Glutamatergic neuron (in vitro differentiated cells): ENCODE results near the gene PRKCE. TPM values are rescaled to one million over a fixed set of nuclear protein-coding genes. Genes with fewer than 3 reads are reported as not detected.

Experiments used
- DNase-seq: peaks from one replicate; pipeline ENCODE4 v3.0.0; 2022
- H3K27ac Mint-ChIP-seq: one replicate; pipeline ENCODE4 v1.8.0; 2020; ENCODE audit warnings: mild to moderate bottlenecking, mixed read lengths, inconsistent platforms; ENCODE audit not compliant: unreplicated experiment
- H3K27me3 Mint-ChIP-seq: one replicate; pipeline ENCODE4 v1.8.0; 2020; ENCODE audit warnings: mild to moderate bottlenecking, moderate library complexity, mixed read lengths, inconsistent platforms; ENCODE audit not compliant: unreplicated experiment
- H3K36me3 Mint-ChIP-seq: one replicate; pipeline ENCODE4 v1.8.0; 2020; ENCODE audit warnings: mild to moderate bottlenecking, mixed read lengths, inconsistent platforms; ENCODE audit not compliant: unreplicated experiment
- H3K4me1 Mint-ChIP-seq: one replicate; pipeline ENCODE4 v1.8.0; 2020; ENCODE audit warnings: mild to moderate bottlenecking, low read depth, mixed read lengths, inconsistent platforms; ENCODE audit not compliant: unreplicated experiment
- H3K4me3 Mint-ChIP-seq: one replicate; pipeline ENCODE4 v1.8.0; 2020; ENCODE audit warnings: mild to moderate bottlenecking, mixed read lengths, inconsistent platforms; ENCODE audit not compliant: unreplicated experiment
- H3K9me3 Mint-ChIP-seq: one replicate; pipeline ENCODE4 v1.8.0; 2020; ENCODE audit warnings: mild to moderate bottlenecking, moderate library complexity, mixed read lengths, inconsistent platforms; ENCODE audit not compliant: unreplicated experiment
- CTCF ChIP-seq: fragments of 200-600 bp; sonication (generic); IDR thresholded peaks from one replicate; pipeline ENCODE4 v1.5.0; 2021; ENCODE audit not compliant: partially characterized antibody, unreplicated experiment
- total RNA-seq: library from RNA; stranded (reverse); fragmentation: NEBNext Ultra II Directional; extraction: Animal tissue kit (Norgen Biotek cat#: 25700); gene quantifications from one replicate; pipeline ENCODE4 v1.2.1, GENCODE V29; 2021; ENCODE audit not compliant: unreplicated experiment

The PRKCE gene
- total RNA-seq, 1 donor from 2014 or later = 74.8 TPM

GRCh38 chr2:46136481-46136880 is 485.0 kb downstream of the PRKCE start:
- TF ChIP-seq CTCF = no peak
- H3K36me3 Mint-ChIP-seq = peaks cover 11% of the 10 kb centered on the region
- H3K4me3 Mint-ChIP-seq = no peak overlapping the region
- H3K27ac Mint-ChIP-seq = no peak overlapping the region
- peaks cover 4% of the 10 kb centered on the region for H3K9me3 Mint-ChIP-seq
- H3K4me1 Mint-ChIP-seq = peaks cover 2% of the 10 kb centered on the region
- no peak for DNase-seq
- peaks cover 3% of the 10 kb centered on the region for H3K27me3 Mint-ChIP-seq

- Mint-ChIP-seq H3K4me1 (peaks cover 2% of the 10 kb centered on the region), H3K36me3 (peaks cover 10% of the 10 kb centered on the region), H3K27me3 (peaks cover 3% of the 10 kb centered on the region), H3K27ac (no peak overlapping the region), H3K4me3 (no peak overlapping the region), H3K9me3 (peaks cover 4% of the 10 kb centered on the region)
- no peak for DNase-seq
- TF ChIP-seq CTCF = no peak
Measured at GRCh38 chr2:46136953-46137352, 485.5 kb downstream of the PRKCE start.

- Mint-ChIP-seq H3K27ac (no peak overlapping the region), H3K4me1 (no peaks in the 10 kb centered on the region), H3K36me3 (peaks cover 9% of the 10 kb centered on the region), H3K4me3 (no peak overlapping the region), H3K27me3 (peaks cover 6% of the 10 kb centered on the region), H3K9me3 (peaks cover 2% of the 10 kb centered on the region)
- TF ChIP-seq CTCF = no peak
- no peak for DNase-seq
Measured at GRCh38 chr2:46142546-46143428, 491.3 kb downstream of the PRKCE start.

- no peak for DNase-seq
- no peak overlapping the region for H3K27ac Mint-ChIP-seq
Measured at GRCh38 chr2:46143429-46144132, 492.1 kb downstream of the PRKCE start.

More at GRCh38 chr2:46143429-46144132, 492.1 kb downstream of the PRKCE start:
- H3K27me3 Mint-ChIP-seq = peaks cover 8% of the 10 kb centered on the region
- H3K36me3 Mint-ChIP-seq = peaks cover 9% of the 10 kb centered on the region
- peaks cover 2% of the 10 kb centered on the region for H3K9me3 Mint-ChIP-seq
- H3K4me3 Mint-ChIP-seq = no peak overlapping the region
- no peak for TF ChIP-seq CTCF
- no peaks in the 10 kb centered on the region for H3K4me1 Mint-ChIP-seq
